Measurements from ENCODE around the gene RPUSD3. TPM values are rescaled to one million over a fixed set of nuclear protein-coding genes. Genes with fewer than 3 reads are reported as not detected.
"Not testable (repeated sequence)": the region's sequence is repeated elsewhere in the genome, so short reads cannot be mapped to it uniquely, and the experiment has no call there.

RPUSD3 gene
- total RNA-seq, result 37.9 TPM
- long read RNA-seq, transcript RPUSD3-201 (9 exons, 1,225 nt), result major isoform, 74 of 109 reads
- long read RNA-seq, transcript RPUSD3-216 (4 exons, 2,491 nt), result minor isoform, 16 of 109 reads
- long read RNA-seq, partial matches to known transcripts, result 3 of 109 reads
- long read RNA-seq, other reads (novel, unspliced or antisense), result 15 of 109 reads

GRCh38 chr3:9843715-9844438 is at the start of gene RPUSD3:
RPUSD3 (minus strand) TSS chr3:9844008; CDS start chr3:9843990, 18 bp downstream.
- ATAC-seq (peak; percentile 99), DNase-seq (peak; percentile 99)
- intact Hi-C loops (cut with micrococcal nuclease), result no loop called here

DNA sequence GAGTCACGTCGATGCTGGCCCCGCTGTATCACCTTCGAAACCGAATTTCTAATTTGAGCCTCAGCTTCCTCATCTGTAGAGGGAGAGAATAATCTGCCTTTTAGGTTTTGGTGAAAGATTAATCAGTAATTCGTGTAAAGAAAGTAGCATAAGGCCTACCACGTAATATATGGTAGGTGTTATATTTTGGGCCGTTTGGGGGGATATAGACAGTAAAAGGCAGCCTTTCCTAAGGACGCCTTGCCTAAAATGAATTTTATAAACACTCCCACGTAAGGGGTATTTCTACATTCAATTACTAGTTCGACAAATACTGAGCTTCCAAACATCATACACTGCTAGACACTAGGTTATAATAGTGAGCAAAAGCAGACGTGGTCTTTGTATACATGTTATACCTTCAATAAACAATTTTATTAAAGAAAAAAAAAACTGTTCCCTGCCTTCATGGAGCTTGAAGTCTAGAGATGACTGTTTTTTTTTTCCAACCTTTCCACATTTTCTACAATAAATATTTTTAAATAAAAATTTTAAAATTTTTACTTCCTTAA is 47.3 kb upstream of the RPUSD3 start:
- ATAC-seq (no peak), DNase-seq (no peak)
- intact Hi-C loops (cut with micrococcal nuclease), result no loop called here

GRCh38 chr3:9890249-9891071 is 46.7 kb upstream of the RPUSD3 start, which contains the start of gene JAGN1:
JAGN1 (plus strand) TSS chr3:9890610; CDS start chr3:9890723, 113 bp downstream.
- DNase-seq (peak; percentile 93), ATAC-seq (peak; percentile 99)
- intact Hi-C loops (cut with micrococcal nuclease), result no loop called here

GRCh38 chr3:9889405-9889804 is 45.6 kb upstream of the RPUSD3 start:
- ATAC-seq, result no peak
- no peak for DNase-seq
- intact Hi-C loops (cut with micrococcal nuclease), result no loop called here

DNA sequence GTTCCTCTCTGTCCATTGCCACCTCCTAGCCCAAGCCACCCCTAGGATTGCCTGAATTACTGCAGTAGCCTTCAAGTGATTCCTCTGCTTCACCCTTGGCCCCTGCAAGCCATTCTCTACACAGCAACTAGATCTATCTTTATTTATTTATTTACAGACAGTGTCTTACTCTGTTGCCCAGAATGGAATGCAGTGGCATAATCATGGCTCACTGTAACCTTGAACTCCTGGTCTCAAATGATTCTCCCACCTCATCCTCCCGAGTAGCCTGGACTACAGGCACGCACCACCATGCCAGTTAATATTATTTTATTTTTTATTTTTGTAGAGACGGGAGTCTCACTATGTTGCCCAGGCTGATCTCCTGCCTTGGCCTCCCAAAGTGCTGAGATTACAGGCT is 44.7 kb upstream of the RPUSD3 start:
- DNase-seq, result no peak
- intact Hi-C loops (cut with micrococcal nuclease), result no loop called here
- no peak for ATAC-seq

GRCh38 chr3:9887480-9887879 is 43.7 kb upstream of the RPUSD3 start:
- no peak for ATAC-seq
- no peak for DNase-seq
- intact Hi-C loops (cut with micrococcal nuclease), result no loop called here

DNA sequence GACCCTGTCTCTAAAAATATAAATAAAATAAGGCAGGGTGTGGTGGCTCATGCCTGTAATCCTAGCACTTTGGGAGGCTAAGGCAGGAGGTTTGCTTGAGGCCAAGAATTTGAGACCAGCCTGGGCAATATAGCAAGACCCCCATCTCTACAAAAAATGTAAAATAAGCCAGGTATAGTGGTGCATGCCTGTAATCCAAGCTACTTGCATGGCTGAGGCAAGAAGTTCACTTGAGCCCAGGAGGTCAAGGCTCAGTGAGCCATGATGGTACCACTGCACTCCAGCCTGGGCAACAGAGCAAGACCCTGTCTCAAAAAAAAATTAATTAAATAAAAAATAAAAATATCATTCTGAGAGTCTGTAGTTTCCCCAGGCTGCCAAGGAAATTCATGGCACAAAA is 42.5 kb upstream of the RPUSD3 start:
- DNase-seq, result no peak
- intact Hi-C loops (cut with micrococcal nuclease), result no loop called here
- no peak for ATAC-seq

DNA sequence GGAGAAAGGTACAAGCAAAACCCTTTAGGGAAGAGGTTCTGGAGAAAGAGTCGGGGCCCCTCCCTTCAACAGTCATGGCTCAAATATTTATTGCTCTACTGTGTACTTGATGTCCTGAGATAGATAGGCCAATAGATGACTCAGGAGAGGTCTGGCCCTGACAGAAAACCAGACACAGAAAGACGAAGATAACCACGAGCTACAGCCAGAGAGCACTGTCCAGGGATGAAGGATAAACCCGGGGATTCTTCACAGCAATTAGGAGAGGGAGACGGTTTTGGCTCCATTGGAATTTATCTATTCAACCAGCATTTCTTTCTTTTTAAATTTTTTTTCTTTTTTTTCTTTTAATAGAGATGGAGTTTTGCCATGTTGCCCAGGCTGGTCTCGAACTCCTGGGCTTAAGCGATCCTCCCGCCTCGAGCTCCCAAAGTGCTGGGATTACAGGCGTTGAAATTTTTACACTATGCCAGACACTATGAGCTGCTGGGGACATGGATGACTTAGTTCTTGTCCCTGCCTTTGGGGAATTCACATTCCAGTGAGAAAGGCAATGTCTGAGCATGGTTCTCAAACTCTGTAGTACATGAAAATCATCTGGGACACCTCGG is 40.9 kb upstream of the RPUSD3 start:
- intact Hi-C loops (cut with micrococcal nuclease), result no loop called here
- DNase-seq, result no peak
- ATAC-seq, result no peak

DNA sequence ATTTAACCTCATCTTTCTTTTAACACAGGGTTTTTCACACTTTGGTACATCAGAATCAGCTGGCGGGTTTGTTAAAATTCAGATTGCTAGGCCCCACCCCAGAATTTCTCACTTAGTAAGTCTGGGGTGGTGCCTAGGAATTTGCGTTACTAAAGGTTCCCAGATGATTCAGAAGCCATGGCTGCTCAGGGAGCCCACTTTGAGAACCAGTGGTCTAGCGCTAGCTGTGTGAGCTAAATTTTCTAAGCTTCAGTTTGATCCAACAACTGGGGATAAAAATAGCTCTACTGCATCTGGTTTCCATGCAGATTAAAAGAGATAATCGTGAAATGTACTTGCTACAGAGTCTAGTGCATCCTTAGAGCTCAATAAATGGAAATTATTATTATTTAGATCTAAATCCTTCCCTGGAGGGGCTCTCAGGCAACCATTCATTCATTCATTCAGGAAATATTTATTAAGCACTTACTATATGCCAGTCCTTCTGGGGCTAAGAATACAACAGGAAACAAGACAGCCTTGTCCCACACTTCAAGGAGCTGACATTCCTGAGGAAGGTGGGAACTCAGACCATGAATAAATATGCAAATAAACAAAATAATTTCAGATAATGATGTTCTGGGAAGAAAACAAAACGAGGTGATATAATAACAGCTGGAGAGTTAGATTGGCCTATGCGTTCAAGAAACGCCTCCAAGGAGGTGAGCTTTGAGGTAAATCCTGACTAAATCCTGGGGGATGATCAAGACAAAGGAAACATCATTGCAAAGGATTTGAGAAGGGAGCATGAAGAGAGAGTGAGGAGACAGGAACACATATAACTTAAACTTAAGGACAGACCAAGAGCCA is 40.1 kb upstream of the RPUSD3 start:
- ATAC-seq (no peak), DNase-seq (no peak)
- intact Hi-C loops (cut with micrococcal nuclease), result no loop called here

- intact Hi-C loops (cut with micrococcal nuclease), result no loop called here
- ATAC-seq (no peak), DNase-seq (no peak)
These were observed 37.6 kb upstream of the RPUSD3 start for GRCh38 chr3:9881441-9881840.

DNA sequence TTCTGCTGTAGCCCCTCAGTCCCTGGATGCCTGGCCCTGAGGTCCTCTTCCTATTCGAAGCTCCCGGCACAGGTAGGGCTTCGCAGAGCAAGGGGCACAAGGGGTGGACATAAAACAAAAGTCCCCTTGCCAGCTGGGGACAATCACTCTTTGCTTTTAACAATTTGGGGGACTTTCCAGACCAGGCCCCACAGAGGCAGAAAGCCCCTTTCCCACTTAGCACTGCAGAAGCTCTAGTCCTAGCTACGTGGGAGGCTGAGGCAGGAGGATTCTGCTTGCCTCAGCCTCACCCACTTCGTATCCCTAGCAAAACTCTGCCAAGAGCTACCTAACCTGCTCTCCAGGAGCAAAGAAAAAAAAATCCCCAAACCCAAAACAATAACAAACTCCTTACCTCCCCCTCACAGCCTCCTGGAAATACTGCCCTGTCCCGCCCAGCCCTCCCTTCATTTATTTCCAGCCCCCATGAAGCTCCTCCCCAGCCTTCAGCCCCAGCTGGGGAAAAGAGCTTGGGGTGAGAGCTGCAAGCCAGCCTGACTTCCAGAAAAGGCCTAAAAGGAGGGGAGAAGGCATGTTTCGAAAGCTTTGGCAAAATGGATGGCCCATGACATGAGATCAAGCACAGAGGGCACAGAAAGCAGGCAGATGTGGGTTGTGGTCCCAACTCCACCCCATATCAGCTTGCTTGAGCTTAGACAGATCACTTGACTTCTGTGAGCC is 36.2 kb upstream of the RPUSD3 start, which contains the start of gene CIDEC:
CIDEC (minus strand) TSS at position 424 of the 720 bp plus-strand sequence. CDS start 1,767 bp downstream, outside the sequence.
- ATAC-seq (no peak), DNase-seq (no peak)
- intact Hi-C loops (cut with micrococcal nuclease), result no loop called here

DNA sequence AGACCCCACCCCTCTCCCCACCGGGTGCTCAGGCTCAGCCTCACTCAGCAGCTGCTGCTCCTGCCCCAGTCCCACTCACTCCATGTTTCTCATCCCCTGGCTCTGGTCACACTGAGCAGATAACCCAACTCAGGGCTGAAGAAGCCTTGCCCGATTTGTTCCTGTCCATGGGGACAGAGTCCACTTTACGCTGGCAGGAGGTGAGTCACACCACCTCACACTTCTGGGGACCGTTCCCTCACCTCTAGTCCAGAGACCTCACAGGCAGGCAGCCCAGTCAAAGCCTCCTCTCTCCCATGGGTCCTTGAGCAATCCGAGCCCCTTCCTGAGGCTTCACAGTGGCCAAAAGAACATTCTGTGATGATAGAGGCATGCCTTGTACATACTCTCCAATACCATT is 34.9 kb upstream of the RPUSD3 start:
- intact Hi-C loops (cut with micrococcal nuclease), result no loop called here
- ATAC-seq (no peak), DNase-seq (no peak)

DNA sequence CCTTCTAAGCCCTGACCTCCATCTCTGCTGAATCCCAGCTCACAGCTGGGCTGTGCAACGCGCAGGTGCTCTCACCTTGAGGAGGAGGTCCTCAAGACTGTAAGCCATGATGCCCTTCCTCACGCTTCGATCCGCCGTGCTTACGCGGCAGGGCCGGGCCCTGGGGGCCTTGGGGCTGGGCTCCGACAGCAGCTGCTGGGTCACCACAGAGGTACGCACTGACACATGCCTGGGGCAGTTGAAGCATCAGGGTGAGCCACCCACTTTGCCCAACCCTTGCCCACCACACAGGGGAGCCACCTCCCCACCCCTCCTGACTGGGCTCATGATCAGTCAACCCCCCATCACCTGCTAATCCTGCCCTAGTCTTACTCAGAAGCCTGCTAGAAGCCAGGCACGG is 33.2 kb upstream of the RPUSD3 start:
- no peak for DNase-seq
- no peak for ATAC-seq
- intact Hi-C loops (cut with micrococcal nuclease), result no loop called here

- intact Hi-C loops (cut with micrococcal nuclease); DNase-seq; ATAC-seq: not testable (repeated sequence)
These were observed 32.4 kb upstream of the RPUSD3 start for GRCh38 chr3:9876255-9876654.

- DNase-seq, result no peak
- intact Hi-C loops (cut with micrococcal nuclease), result no loop called here
- no peak for ATAC-seq
These were observed 31.6 kb upstream of the RPUSD3 start for GRCh38 chr3:9875448-9875847.

DNA sequence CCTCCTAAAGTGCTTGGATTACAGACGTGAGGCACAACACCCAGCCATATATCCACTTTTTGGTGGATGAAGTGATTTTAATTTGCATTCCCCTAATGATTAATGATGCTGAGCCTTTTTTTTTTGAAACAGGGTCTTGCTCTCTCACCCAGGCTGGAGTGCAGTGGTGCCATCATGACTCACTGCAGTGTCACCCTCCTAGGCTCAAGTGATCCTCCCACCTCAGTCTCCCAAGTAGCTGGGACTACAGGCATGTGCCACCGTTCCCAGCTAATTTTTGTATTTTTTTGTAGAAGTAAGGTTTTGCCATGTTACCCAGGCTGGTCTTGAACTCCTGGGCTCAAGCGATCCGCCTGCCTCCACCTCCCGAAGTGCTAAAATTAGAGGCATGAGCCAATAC is 28.3 kb upstream of the RPUSD3 start:
- intact Hi-C loops (cut with micrococcal nuclease), result not testable (repeated sequence)

GRCh38 chr3:9870978-9871377 is 27.2 kb upstream of the RPUSD3 start:
- DNase-seq (no peak), ATAC-seq (no peak)
- intact Hi-C loops (cut with micrococcal nuclease), result no loop called here

More for the DNA sequence above, 28.3 kb upstream of the RPUSD3 start:
- ATAC-seq, DNase-seq: not testable (repeated sequence)

- intact Hi-C loops (cut with micrococcal nuclease), result no loop called here
- DNase-seq (no peak), ATAC-seq (no peak)
These were observed 26.1 kb upstream of the RPUSD3 start for GRCh38 chr3:9869955-9870354.

All from left ventricle myocardium superior (tissue), 1 donor.